ENCODE measurements around the gene KSR2. TPM values are rescaled to one million over a fixed set of nuclear protein-coding genes. Genes with fewer than 3 reads are reported as not detected.
"Not testable (repeated sequence)": the region's sequence is repeated elsewhere in the genome, so short reads cannot be mapped to it uniquely, and the experiment has no call there.

KSR2 gene
- total and polyA plus RNA-seq, 9 donors = under 0.01 to 0.15 (median 0.08) TPM; not detected in 4

DNA sequence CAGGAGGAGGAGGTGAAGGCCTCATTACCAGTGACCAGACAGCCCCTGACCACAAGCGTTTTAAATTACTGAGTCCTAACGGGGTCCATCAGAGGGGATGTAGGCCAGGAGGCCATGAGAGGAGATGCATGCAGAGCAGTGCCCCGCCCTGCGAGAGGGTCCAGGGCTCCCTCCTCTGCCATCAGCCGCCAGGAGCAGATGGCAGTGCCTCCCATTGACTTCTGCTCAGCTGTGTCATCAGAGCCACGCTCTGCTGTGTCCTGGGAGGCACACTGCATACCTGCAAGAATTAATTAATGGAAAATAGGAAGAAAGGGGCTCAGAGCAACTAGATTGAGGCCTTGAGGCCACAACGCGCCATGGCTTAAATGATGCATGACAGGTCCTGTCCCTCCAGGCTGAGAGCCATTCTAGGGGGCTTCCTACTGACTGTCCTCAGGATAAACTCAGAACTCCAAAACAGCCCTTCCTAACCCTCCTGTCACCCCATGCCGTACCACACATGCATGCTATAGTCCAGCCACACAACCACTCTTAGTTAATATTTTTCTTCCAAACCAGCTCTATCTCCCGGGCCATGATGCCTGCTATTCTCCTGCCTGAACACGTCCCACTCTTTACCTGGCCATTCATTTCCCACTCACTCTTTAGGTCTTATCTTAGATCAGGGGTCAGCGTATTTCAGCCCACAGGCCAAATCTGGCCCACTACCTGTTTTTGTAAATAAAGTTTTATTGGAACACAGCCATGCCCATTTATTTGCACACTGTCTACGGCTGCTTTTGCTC is 235.8 kb downstream of the KSR2 start:
- no peaks in the 10 kb centered on the region for H3K27me3 ChIP-seq
- TF ChIP-seq, protein P1, sequence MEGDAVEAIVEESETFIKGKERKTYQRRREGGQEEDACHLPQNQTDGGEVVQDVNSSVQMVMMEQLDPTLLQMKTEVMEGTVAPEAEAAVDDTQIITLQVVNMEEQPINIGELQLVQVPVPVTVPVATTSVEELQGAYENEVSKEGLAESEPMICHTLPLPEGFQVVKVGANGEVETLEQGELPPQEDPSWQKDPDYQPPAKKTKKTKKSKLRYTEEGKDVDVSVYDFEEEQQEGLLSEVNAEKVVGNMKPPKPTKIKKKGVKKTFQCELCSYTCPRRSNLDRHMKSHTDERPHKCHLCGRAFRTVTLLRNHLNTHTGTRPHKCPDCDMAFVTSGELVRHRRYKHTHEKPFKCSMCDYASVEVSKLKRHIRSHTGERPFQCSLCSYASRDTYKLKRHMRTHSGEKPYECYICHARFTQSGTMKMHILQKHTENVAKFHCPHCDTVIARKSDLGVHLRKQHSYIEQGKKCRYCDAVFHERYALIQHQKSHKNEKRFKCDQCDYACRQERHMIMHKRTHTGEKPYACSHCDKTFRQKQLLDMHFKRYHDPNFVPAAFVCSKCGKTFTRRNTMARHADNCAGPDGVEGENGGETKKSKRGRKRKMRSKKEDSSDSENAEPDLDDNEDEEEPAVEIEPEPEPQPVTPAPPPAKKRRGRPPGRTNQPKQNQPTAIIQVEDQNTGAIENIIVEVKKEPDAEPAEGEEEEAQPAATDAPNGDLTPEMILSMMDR (IDR thresholded peaks at IDR 0.05) = no peak
- no peak for TF ChIP-seq POLR2A (IDR thresholded peaks at IDR 0.05)
- TF ChIP-seq EP300 (IDR thresholded peaks at IDR 0.05) = no peak
- WGBS, 3 donors = 83 to 88% (median 86%) methylated on average over 13 of the region's 13 CpGs
- DNase-seq = no peak
- no peaks in the 10 kb centered on the region for H3K4me1 ChIP-seq (ENCODE audit: insufficient read depth)
- H3K36me3 ChIP-seq = no peaks in the 10 kb centered on the region
- H3K27ac ChIP-seq = no peak overlapping the region
- no peaks in the 10 kb centered on the region for H3K9me3 ChIP-seq
- H3K4me3 ChIP-seq = no peak overlapping the region
- intact Hi-C loops (cut with DNase I) = no loop called here

DNA sequence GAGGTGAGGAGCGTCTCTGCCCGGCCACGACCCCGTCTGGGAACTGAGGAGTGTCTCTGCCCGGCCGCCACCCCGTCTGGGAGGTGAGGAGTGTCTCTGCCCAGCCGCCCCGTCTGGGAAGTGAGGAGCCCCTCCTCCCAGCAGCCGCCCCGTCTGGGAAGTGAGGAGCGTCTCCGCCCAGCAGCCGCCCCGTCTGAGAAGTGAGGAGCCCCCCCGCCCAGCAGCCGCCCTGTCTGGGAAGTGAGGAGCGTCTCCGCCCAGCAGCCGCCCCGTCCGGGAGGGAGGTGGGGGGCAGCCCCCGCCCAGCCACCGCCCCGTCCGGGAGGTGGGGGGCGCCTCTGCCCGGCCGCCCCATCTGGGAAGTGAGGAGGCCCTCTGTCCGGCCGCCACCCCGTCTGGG is 237.7 kb downstream of the KSR2 start:
- H3K4me1 ChIP-seq (ENCODE audit: insufficient read depth); H3K27ac ChIP-seq; DNase-seq; intact Hi-C loops (cut with DNase I); H3K4me3 ChIP-seq; H3K27me3 ChIP-seq; H3K9me3 ChIP-seq; H3K36me3 ChIP-seq: not testable (repeated sequence)
- 88 to 94% (median 89%) methylated on average over 16 to 32 of the region's 32 CpGs for WGBS, 3 donors

GRCh38 chr12:117727301-117727700 is 241.5 kb downstream of the KSR2 start:
- Histone ChIP-seq H3K27ac (no peak overlapping the region), H3K4me3 (no peak overlapping the region), H3K4me1 (ENCODE audit: insufficient read depth) (no peaks in the 10 kb centered on the region), H3K9me3 (no peaks in the 10 kb centered on the region), H3K27me3 (no peaks in the 10 kb centered on the region), H3K36me3 (no peaks in the 10 kb centered on the region)
- TF ChIP-seq EP300 (IDR thresholded peaks at IDR 0.05) = no peak
- TF ChIP-seq, protein P1 (IDR thresholded peaks at IDR 0.05) = no peak
- TF ChIP-seq POLR2A (IDR thresholded peaks at IDR 0.05) = no peak
- intact Hi-C loops (cut with DNase I) = no loop called here
- no peak for DNase-seq
- WGBS, 3 donors = 52 to 80% (median 63%) methylated on average over 1 of the region's 1 CpG

GRCh38 chr12:117724543-117724942 is 244.2 kb downstream of the KSR2 start:
- WGBS, 3 donors = 50 to 63% (median 62%) methylated on average over 3 to 4 of the region's 4 CpGs
- Histone ChIP-seq H3K4me1 (ENCODE audit: insufficient read depth) (no peaks in the 10 kb centered on the region), H3K27ac (no peak overlapping the region), H3K4me3 (no peak overlapping the region), H3K27me3 (no peaks in the 10 kb centered on the region), H3K9me3 (no peaks in the 10 kb centered on the region), H3K36me3 (no peaks in the 10 kb centered on the region)
- intact Hi-C loops (cut with DNase I) = no loop called here
- TF ChIP-seq POLR2A (IDR thresholded peaks at IDR 0.05) = no peak
- TF ChIP-seq, protein P1 (IDR thresholded peaks at IDR 0.05) = no peak
- TF ChIP-seq EP300 (IDR thresholded peaks at IDR 0.05) = no peak
- DNase-seq = no peak

GRCh38 chr12:117718559-117718958 is 250.2 kb downstream of the KSR2 start:
- no peaks in the 10 kb centered on the region for H3K9me3 ChIP-seq
- intact Hi-C loops (cut with DNase I) = no loop called here
- no peak for DNase-seq
- no peak overlapping the region for H3K4me3 ChIP-seq
- no peaks in the 10 kb centered on the region for H3K4me1 ChIP-seq (ENCODE audit: insufficient read depth)
- H3K27me3 ChIP-seq = no peaks in the 10 kb centered on the region
- H3K27ac ChIP-seq = no peak overlapping the region
- no peaks in the 10 kb centered on the region for H3K36me3 ChIP-seq
- TF ChIP-seq EP300 (IDR thresholded peaks at IDR 0.05) = no peak
- TF ChIP-seq POLR2A (IDR thresholded peaks at IDR 0.05) = no peak
- TF ChIP-seq, protein P1 (IDR thresholded peaks at IDR 0.05) = no peak
- 72 to 80% (median 74%) methylated on average over 4 of the region's 4 CpGs for WGBS, 3 donors

Data from ovary (tissue), 9 donors.